ENCODE data around the gene PKN1. TPM values are rescaled to one million over a fixed set of nuclear protein-coding genes. Genes with fewer than 3 reads are reported as not detected.

The PKN1 gene
- total and polyA plus RNA-seq, 10 of the 15 experiments (the other 5 are each of a cell fraction or from before 2014, with no cell fraction given), result 1.0 to 189 (median 52.7) TPM

GRCh38 chr19:14433554-14434501 is 722 bp downstream of the PKN1 start (continued):
- TF ChIP-seq EGR1 (IDR thresholded peaks at IDR 0.05; ENCODE audit: borderline replicate concordance in 1 of 2, low read depth in 2 of 2, low read length in 2 of 2), result peak in 1 of 2 experiments; percentile 45; a peak in 1 of 3 replicates
- no peak for TF ChIP-seq KLF5 (IDR thresholded peaks at IDR 0.05; ENCODE audit: partially characterized antibody)
- no peak for TF ChIP-seq STAT1 (conservative IDR thresholded peaks at IDR 0.05)
- TF ChIP-seq DPF2 (IDR thresholded peaks at IDR 0.05), result peak; percentile 56
- no peak for TF ChIP-seq TBL1XR1 (IDR thresholded peaks at IDR 0.05; ENCODE audit: low read depth, low read length)
- TF ChIP-seq CEBPB (IDR thresholded peaks at IDR 0.05; ENCODE audit: borderline replicate concordance in 1 of 2, low read depth in 2 of 2, low read length in 2 of 2), result no peak
- TF ChIP-seq POU2F2 (IDR thresholded peaks at IDR 0.05; ENCODE audit: borderline replicate concordance, low read depth, low read length), result no peak

GRCh38 chr19:14434543-14435319 is 1.6 kb downstream of the PKN1 start:
- Histone ChIP-seq H3K4me3 (peak overlapping the region; percentile 90; the same call in 1 of the 2 replicates), H2AFZ (ENCODE audit: control insufficient read depth, low read depth, low read length) (no peak overlapping the region), H3K4me1 (ENCODE audit: control insufficient read depth, insufficient read depth, low read length) (peaks cover 30% of the 10 kb centered on the region), H3K79me2 (ENCODE audit: control insufficient read depth, insufficient read depth, low read length) (peaks cover 23% of the 10 kb centered on the region), H3K9me3 (replicated peaks; ENCODE audit: control insufficient read depth, insufficient read depth, low read length) (no peaks in the 10 kb centered on the region), H4K20me1 (ENCODE audit: control insufficient read depth, insufficient read depth) (no peaks in the 10 kb centered on the region), H3K27me3 (replicated peaks in 1 of 2; ENCODE audit: control insufficient read depth in 2 of 2, insufficient read depth in 2 of 2, low read length in 1 of 2) (no peaks in the 10 kb centered on the region), H3K9ac (ENCODE audit: control insufficient read depth, insufficient read depth, low read length) (no peak overlapping the region), H3K36me3 (ENCODE audit: control insufficient read depth in 2 of 2, insufficient read depth in 2 of 2, low read length in 1 of 2) (no peaks in the 10 kb centered on the region), H3K4me2 (ENCODE audit: control insufficient read depth, insufficient read depth) (peak overlapping the region; percentile 91), H3K27ac (ENCODE audit: control insufficient read depth, insufficient read depth) (no peak overlapping the region)
- TF ChIP-seq USF2 (IDR thresholded peaks at IDR 0.05; ENCODE audit: borderline replicate concordance, low read depth, low read length) (no peak), ZNF384 (IDR thresholded peaks at IDR 0.05; ENCODE audit: borderline replicate concordance, low read depth, low read length) (no peak), GATAD2B (conservative IDR thresholded peaks at IDR 0.05; ENCODE audit: low read depth) (peak; percentile 34; the same call in 1 of the 2 replicates), ATF7 (IDR thresholded peaks at IDR 0.05; ENCODE audit: low read depth) (no peak), NFIC (IDR thresholded peaks at IDR 0.05; ENCODE audit: low read depth, low read length) (no peak), HDGF (IDR thresholded peaks at IDR 0.05) (no peak)
- ATAC-seq (peak; percentile 11), FAIRE-seq (no peak), DNase-seq (ENCODE audit: low read depth, low spot score) (no peak)
- WGBS (ENCODE audit: insufficient coverage, insufficient replicate concordance, low lambda C conversion rate, missing lambda C conversion rate), result 84% methylated on average over 22 of the region's 23 CpGs
- ChIA-PET RAD21 (ENCODE audit: unreplicated experiment) (interaction anchor here (0.5 kb wide), 1 partner anchor 18 kb away, joined by 3 read pairs; no protein-coding TSS in a partner anchor), POLR2A (interaction anchor here (0.5 to 0.6 kb wide), 2 partner anchors 14 to 53 kb away, joined by 4 to 5 read pairs; partner anchors contain the start of gene ADGRE5), SMC1A (ENCODE audit: uncharacterized antibody, unreplicated experiment) (no interaction called here), CTCF (no interaction called here)
- in situ Hi-C loops (cut with MboI), result no loop called here
- intact Hi-C loops (cut with micrococcal nuclease; ENCODE audit: unreplicated experiment), result loop anchor here (5.0 kb wide), 1 partner anchor 38 kb away; no protein-coding TSS in a partner anchor
- no TSS peak for BruUV-seq (replicated peaks)

Data from GM12878 (cell line).